GM12878 (cell line): ENCODE results near the gene PLXND1. TPM values are rescaled to one million over a fixed set of nuclear protein-coding genes. Genes with fewer than 3 reads are reported as not detected.

ENCODE experiments used
- ATAC-seq: fragments of 200-7000 bp; cut with Tn5 transposase; 3 replicates; pipeline ENCODE4 v1.9.1; 2020; ENCODE audit warnings: mild to moderate bottlenecking, moderate library complexity
- BruUV-seq: library from RNA; stranded (reverse); fragments of 400-500 nt; replicated peaks from 2 replicates; lab custom pipeline; 2021; lab: Mats Ljungman, UMichigan
- CTCF ChIA-PET: fragments of 300-600 bp; sonication (Branson Sonifier 250); formaldehyde crosslinking; extraction: SDS; loops from one replicate; lab custom pipeline; 2021; ENCODE audit warnings: inconsistent platforms; lab: Yijun Ruan, JAX
- POLR2A ChIA-PET: fragments of 350-600 bp; formaldehyde crosslinking; extraction: SDS; loops from one replicate; lab custom pipeline; 2021; ENCODE audit warnings: inconsistent platforms; lab: Charles Lee
- RAD21 ChIA-PET: fragments of 300-600 bp; sonication (Branson Sonifier 250); formaldehyde crosslinking; loops from one replicate; lab custom pipeline; 2023; ENCODE audit warnings: antibody characterized with exemption; ENCODE audit not compliant: unreplicated experiment; lab: Charles Lee
- SMC1A ChIA-PET: fragments of 300-600 bp; sonication (Branson Sonifier 250); formaldehyde crosslinking; loops from one replicate; lab custom pipeline; 2023; ENCODE audit not compliant: unreplicated experiment, uncharacterized antibody; lab: Charles Lee
- DNase-seq: peaks from one replicate; pipeline ENCODE4 v3.0.0-alpha.2; 2011; ENCODE audit warnings: low read depth, low spot score
- FAIRE-seq: peaks from 3 replicates; lab custom pipeline; 2011; peaks lifted over from hg19 to GRCh38; lab: Jason Lieb, UNC
- H2AFZ ChIP-seq: 2 replicates; pipeline ENCODE4 v1.6.0; 2011; ENCODE audit warnings: low read depth, low read length, control low read depth; ENCODE audit not compliant: control insufficient read depth
- H3K27ac ChIP-seq: 2 replicates; pipeline ENCODE4 v1.5.1; 2011; ENCODE audit warnings: control low read depth; ENCODE audit not compliant: control insufficient read depth, insufficient read depth
- H3K27me3 ChIP-seq, 2 experiments: replicated peaks in 1 of 2; 2 replicates each; pipeline versions ENCODE4 v1.6.0 to v1.6.1; 2011; ENCODE audit warnings: low read length in 1 of 2; ENCODE audit not compliant: control insufficient read depth in 2 of 2, insufficient read depth in 2 of 2
- H3K36me3 ChIP-seq, 2 experiments: 2 replicates each; pipeline ENCODE4 v1.5.1; 2011; ENCODE audit warnings: low read length in 1 of 2; ENCODE audit not compliant: control insufficient read depth in 2 of 2, insufficient read depth in 2 of 2
- H3K4me1 ChIP-seq: 2 replicates; pipeline ENCODE4 v1.6.1; 2011; ENCODE audit warnings: mild to moderate bottlenecking, low read length, moderate library complexity, mixed read lengths; ENCODE audit not compliant: control insufficient read depth, insufficient read depth
- H3K4me2 ChIP-seq: 2 replicates; pipeline ENCODE4 v1.6.0; 2011; ENCODE audit warnings: control low read depth; ENCODE audit not compliant: control insufficient read depth, insufficient read depth
- H3K4me3 ChIP-seq: fragments of 200-600 bp; sonication (generic); 2 replicates; pipeline ENCODE4 v1.5.1; 2016
- H3K79me2 ChIP-seq: 2 replicates; pipeline ENCODE4 v1.6.0; 2011; ENCODE audit warnings: low read length; ENCODE audit not compliant: control insufficient read depth, insufficient read depth
- H3K9ac ChIP-seq: 2 replicates; pipeline ENCODE4 v1.8.0; 2011; ENCODE audit warnings: low read length, control low read depth, mixed read lengths; ENCODE audit not compliant: control insufficient read depth, insufficient read depth
- H3K9me3 ChIP-seq: replicated peaks from 3 replicates; pipeline ENCODE4 v1.5.1; 2011; ENCODE audit warnings: mild to moderate bottlenecking, low read length; ENCODE audit not compliant: control insufficient read depth, insufficient read depth
- H4K20me1 ChIP-seq: 2 replicates; pipeline ENCODE4 v1.6.0; 2011; ENCODE audit not compliant: control insufficient read depth, insufficient read depth
- IKZF1 ChIP-seq: fragments of 450-650 bp; conservative IDR thresholded peaks from 2 replicates; pipeline ENCODE4 v1.6.1; 2017; ENCODE audit warnings: antibody characterized with exemption, mild to moderate bottlenecking
- MXI1 ChIP-seq: fragments of 150-350 bp; IDR thresholded peaks from 2 replicates; pipeline ENCODE4 v1.6.1; 2011; ENCODE audit warnings: low read depth, mild to moderate bottlenecking, inconsistent platforms, low read length, improper control_type of control experiment
- NRF1 ChIP-seq: conservative IDR thresholded peaks from 2 replicates; pipeline ENCODE4 v1.6.1; 2011; ENCODE audit warnings: mild to moderate bottlenecking, low read depth, low read length, improper control_type of control experiment
- REST ChIP-seq: IDR thresholded peaks from 2 replicates; pipeline ENCODE4 v1.6.1; 2012; ENCODE audit warnings: mild to moderate bottlenecking, low read depth, low read length
- SP1 ChIP-seq: IDR thresholded peaks from one replicate; pipeline ENCODE4 v1.6.1; 2011; ENCODE audit warnings: low read depth, low read length
- WGBS: methylation state at CpG from one replicate; pipeline ENCODE4 v1.1.6; 2016; ENCODE audit warnings: low lambda C conversion rate; ENCODE audit not compliant: insufficient replicate concordance, insufficient coverage; ENCODE audit errors: missing lambda C conversion rate; 5-methylcytosine and 5-hydroxymethylcytosine counted together
- in situ Hi-C: fragments of 300-500 bp; cut with MboI; formaldehyde crosslinking; loops from 9 replicates; pipeline ENCODE4 v1.14.3; 2018; ENCODE audit warnings: mixed read lengths
- intact Hi-C: fragments of 100-400 bp; cut with micrococcal nuclease; formaldehyde crosslinking; loops from one replicate; pipeline ENCODE4 v1.14.2; 2022; ENCODE audit not compliant: unreplicated experiment
- polyA plus RNA-seq, 11 experiments: library from polyadenylated mRNA; depleted of rRNA in 4 of 11; unstranded in 6 of 11; stranded (reverse) in 5 of 11; fragments of >200 nt; fragmentation: Nextera tagmentation in 4 of 11; fragmentation: Illumina TruSeq in 1 of 11; extraction: Ambion mirVana in 4 of 11; extraction: Trizol in 1 of 11; gene quantifications; 1 replicate in 1 of 11; 2 replicates in 10 of 11; pipeline versions ENCODE4 v1.2.1 to v1.2.3, GENCODE V29; 2011 to 2016; ENCODE audit warnings: inconsistent platforms in 2 of 11, missing spikeins in 2 of 11, low read depth in 1 of 11
- total RNA-seq, 4 experiments: library from RNA; depleted of rRNA in 3 of 4; stranded (reverse); fragments of >200 nt in 3 of 4; fragmentation: Illumina TruSeq in 1 of 4; extraction: Trizol in 1 of 4; gene quantifications; 2 replicates each; pipeline versions ENCODE4 v1.2.1 to v1.2.3, GENCODE V29; 2013 to 2021

PLXND1 gene
- total and polyA plus RNA-seq, 10 of the 15 experiments (the other 5 are each of a cell fraction or from before 2014, with no cell fraction given), result 0.01 to 2.3 (median 0.72) TPM; not detected in 7

DNA sequence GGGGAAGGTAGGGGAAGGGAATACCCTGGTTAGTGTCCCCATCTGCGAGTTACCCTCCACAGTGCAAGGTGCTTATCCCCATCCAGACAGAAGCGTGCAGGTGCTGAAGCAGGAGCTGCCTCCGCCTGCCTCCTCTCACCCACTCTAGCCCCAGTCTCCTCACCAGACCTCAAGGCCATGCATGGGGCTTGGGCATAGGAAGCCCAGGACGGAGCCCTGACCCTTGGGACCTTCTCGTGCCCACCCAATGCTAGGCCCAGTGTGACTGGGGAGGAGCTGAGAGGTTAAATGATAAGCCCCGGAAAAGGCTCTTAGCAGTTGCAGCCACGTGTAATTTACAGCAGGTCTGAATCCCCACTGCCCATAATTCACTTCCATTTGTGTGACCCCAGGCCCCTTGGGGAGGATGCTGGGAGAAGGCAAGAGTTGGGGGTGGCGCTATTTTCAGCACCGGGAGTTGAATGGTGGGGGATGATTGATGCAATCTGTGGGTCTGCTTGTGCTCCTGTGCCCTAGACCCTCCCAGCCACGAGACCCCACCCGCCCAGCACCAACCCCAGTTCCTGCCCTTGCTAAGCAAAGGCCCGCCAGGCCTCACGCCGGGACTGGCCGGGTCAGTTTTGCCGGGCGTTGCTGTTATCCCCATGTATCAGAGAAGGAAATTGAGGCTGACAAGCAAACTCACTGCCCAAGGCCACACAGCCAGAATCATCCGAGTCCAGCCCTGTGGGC lies 14.5 kb upstream of the PLXND1 start:
- Histone ChIP-seq H3K27ac (no peak overlapping the region), H3K9ac (no peak overlapping the region), H2AFZ (no peak overlapping the region), H3K4me2 (no peak overlapping the region), H3K27me3 (no peaks in the 10 kb centered on the region; a peak in 2 of 4 replicates), H3K4me3 (no peak overlapping the region), H3K79me2 (no peaks in the 10 kb centered on the region), H4K20me1 (no peaks in the 10 kb centered on the region), H3K36me3 (no peaks in the 10 kb centered on the region), H3K9me3 (no peaks in the 10 kb centered on the region), H3K4me1 (peaks cover 14% of the 10 kb centered on the region)
- ChIA-PET RAD21 (no interaction called here), SMC1A (interaction anchor here (0.7 kb wide), 1 partner anchor 131 kb away, joined by 3 read pairs; no protein-coding TSS in a partner anchor), POLR2A (no interaction called here), CTCF (no interaction called here)
- FAIRE-seq (no peak), DNase-seq (no peak), ATAC-seq (no peak)
- in situ Hi-C loops, result no loop called here
- BruUV-seq, result no TSS peak
- no peak for TF ChIP-seq SP1
- TF ChIP-seq NRF1, result no peak
- TF ChIP-seq IKZF1, result no peak
- TF ChIP-seq REST, result no peak
- TF ChIP-seq MXI1, result no peak
- 56% methylated on average over 18 of the region's 18 CpGs for WGBS
- intact Hi-C loops, result loop anchor here (10.0 kb wide), 1 partner anchor 236 kb away; no protein-coding TSS in a partner anchor
